SJSA1 (cell line): ENCODE data around the gene PYY. TPM values are rescaled to one million over a fixed set of nuclear protein-coding genes. Genes with fewer than 3 reads are reported as not detected.
"Not testable (repeated sequence)": the region's sequence is repeated elsewhere in the genome, so short reads cannot be mapped to it uniquely, and the experiment has no call there.

Experiments used
- DNase-seq, 2 experiments: peaks; one replicate each; pipeline ENCODE4 v3.0.0-alpha.2; 2015 to 2020; ENCODE audit warnings: low spot score in 2 of 2, low read depth in 1 of 2
- H3K27ac ChIP-seq: fragments of 250-450 bp; sonication (Bioruptor Pico); 2 replicates; pipeline ENCODE4 v1.5.1; 2020; ENCODE audit warnings: mild to moderate bottlenecking, moderate library complexity
- H3K27me3 ChIP-seq: fragments of 250-450 bp; sonication (Bioruptor Pico); replicated peaks from 2 replicates; pipeline ENCODE4 v1.5.1; 2020; ENCODE audit warnings: mild to moderate bottlenecking, moderate library complexity
- H3K36me3 ChIP-seq: fragments of 250-450 bp; sonication (Bioruptor Pico); 2 replicates; pipeline ENCODE4 v1.5.1; 2020; ENCODE audit warnings: mild to moderate bottlenecking
- H3K4me1 ChIP-seq: fragments of 250-450 bp; sonication (Bioruptor Pico); replicated peaks from 2 replicates; pipeline ENCODE4 v1.6.1; 2021; ENCODE audit warnings: mild to moderate bottlenecking
- H3K4me3 ChIP-seq: fragments of 250-450 bp; sonication (Bioruptor Pico); 2 replicates; pipeline ENCODE4 v1.5.1; 2020; ENCODE audit warnings: mild to moderate bottlenecking
- H3K9me3 ChIP-seq: fragments of 250-450 bp; sonication (Bioruptor Pico); replicated peaks from 2 replicates; pipeline ENCODE4 v1.5.1; 2020; ENCODE audit warnings: mild to moderate bottlenecking
- total RNA-seq: library from RNA; depleted of rRNA; stranded (reverse); fragments of >200 nt; shearing (Covaris generic); gene quantifications from 2 replicates; pipeline ENCODE4 v1.2.3, GENCODE V29; 2014

The PYY gene
- total RNA-seq, 1 experiment from 2014 or later, result not detected

DNA sequence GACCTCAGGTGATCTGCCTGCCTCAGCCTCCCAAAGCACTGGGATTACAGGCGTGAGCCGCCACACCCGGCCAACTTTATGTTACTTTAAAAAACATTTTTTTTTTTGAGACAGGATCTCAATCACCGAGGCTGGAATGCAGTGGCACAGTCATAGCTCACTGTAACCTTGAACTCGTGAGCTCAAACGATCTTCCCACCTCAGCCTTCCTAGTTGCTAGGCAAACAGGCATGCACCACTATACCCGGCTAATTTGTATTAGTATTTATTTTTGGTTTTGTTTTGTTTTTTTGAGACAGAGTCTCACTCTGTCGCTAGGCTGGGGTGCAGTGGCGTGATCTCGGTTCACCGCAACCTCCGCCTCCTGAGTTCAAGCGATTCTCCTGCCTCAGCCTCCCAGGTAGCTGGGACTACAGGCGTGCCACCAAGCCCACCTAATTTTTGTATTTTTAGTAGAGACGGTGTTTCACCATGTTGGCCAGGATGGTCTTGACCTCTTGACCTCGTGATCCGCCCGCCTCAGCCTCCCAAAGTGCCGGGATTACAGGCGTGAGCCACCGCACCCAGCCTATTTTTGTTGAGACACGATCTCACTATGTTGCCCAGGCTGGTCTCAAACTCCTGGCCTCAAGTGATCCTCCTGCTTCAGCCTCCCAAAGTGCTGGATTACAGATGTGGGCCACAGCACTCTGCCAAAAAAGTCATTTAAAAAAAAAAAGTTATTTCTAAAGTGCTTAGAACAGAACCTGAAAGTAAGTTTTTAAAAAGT is 18.9 kb upstream of the PYY start:
- H3K27ac ChIP-seq, H3K9me3 ChIP-seq, H3K36me3 ChIP-seq, DNase-seq, H3K4me3 ChIP-seq: not testable (repeated sequence)
- Histone ChIP-seq H3K27me3 (peaks cover 22% of the 10 kb centered on the region), H3K4me1 (peaks cover 11% of the 10 kb centered on the region)

DNA sequence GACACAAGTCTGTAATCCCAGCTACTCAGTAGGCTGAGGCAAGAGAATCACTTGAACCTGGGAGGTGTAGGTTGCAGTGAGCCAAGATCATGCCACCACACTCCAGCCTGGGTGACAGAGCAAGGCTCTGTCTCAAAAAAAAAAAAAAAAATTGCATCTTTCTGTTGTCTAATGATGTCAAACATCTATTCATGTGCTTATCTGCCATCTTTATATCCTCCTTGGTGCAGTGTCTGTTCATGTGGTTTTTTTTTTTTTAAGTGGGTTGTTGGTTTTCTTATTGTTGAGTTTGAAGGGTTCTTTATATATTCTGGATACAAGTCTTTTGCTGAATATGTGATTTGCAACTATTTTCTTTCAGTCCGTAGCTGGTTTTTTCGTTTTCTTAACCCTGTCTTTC is 17.7 kb upstream of the PYY start:
- Histone ChIP-seq H3K4me1 (peaks cover 23% of the 10 kb centered on the region), H3K27me3 (peaks cover 21% of the 10 kb centered on the region)
- H3K36me3 ChIP-seq, H3K4me3 ChIP-seq, H3K27ac ChIP-seq, DNase-seq, H3K9me3 ChIP-seq: not testable (repeated sequence)

DNA sequence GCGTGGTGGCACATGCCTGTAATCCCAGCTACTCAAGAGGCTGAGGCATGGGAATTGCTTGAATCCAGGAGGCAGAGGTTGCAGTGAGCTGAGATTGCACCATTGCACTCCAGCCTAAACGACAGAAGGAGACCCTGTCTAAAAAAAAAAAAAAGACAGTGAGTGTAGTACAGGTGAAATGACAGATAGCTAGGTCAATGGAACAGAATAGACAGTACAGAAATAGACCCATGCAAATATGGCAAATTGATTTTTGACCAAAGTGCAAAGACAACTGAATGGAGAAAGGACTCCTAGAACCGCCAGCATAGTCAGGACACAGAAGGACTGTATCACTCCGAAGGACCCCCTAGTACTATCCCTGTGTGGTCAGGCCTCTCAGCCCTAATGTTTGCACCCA is 16.6 kb upstream of the PYY start:
- Histone ChIP-seq H3K4me3 (no peak overlapping the region), H3K36me3 (no peaks in the 10 kb centered on the region), H3K27me3 (peaks cover 21% of the 10 kb centered on the region), H3K27ac (no peak overlapping the region), H3K9me3 (no peaks in the 10 kb centered on the region), H3K4me1 (peaks cover 30% of the 10 kb centered on the region)
- DNase-seq, result no peak

DNA sequence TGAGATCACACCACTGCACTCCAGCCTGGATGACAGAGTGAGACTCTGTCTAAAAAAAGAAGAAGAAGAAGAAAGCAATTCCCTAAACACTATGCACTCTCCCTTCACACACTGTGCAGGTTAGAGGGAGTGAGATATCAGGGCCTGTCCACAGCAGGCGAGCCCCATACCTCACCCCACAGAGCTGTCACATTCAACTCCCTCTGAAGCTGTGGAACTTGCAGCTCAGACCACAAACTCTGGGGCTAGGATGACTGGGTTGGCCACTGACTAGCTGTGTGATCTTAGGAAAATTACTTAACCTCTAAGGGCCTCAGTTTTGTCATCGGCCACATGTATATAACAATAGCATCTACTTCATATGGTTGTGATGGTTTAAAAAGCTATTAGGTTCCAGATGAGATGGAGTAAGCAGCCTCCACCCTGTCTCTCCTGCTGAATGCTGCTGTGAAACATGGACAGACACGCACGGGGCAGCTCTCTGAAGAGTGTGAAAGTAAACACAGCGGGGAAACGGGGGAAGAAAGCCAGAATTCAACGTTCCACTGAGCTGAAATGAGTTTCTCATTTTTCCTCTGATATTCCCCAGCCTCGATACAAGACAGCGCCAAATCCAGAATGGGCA is 13.6 kb upstream of the PYY start:
- no peaks in the 10 kb centered on the region for H3K36me3 ChIP-seq
- H3K9me3 ChIP-seq, result no peaks in the 10 kb centered on the region
- no peak overlapping the region for H3K4me3 ChIP-seq
- peak in 1 of 2 experiments; percentile 32 for DNase-seq
- peaks cover 30% of the 10 kb centered on the region for H3K4me1 ChIP-seq
- H3K27ac ChIP-seq, result no peak overlapping the region
- H3K27me3 ChIP-seq, result no peaks in the 10 kb centered on the region

DNA sequence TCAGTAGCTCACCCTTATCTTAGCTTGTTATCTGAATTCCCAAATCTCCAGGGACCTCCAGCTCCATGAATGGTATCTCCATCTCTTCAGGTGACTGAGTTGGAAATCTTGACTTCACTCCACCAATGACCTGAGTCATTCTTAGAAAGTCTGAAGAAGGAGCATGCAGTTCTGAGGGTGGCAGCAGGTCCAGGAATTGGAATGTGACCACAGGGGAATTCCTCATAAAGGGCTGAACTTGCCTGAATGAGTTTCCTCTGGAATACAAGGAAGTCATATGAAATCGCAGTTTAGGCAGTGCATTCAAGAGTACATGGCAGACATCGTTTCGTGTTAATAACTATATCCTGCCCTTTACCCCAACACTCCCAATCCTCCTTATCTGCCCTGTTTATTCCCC is 12.5 kb upstream of the PYY start:
- DNase-seq, result peak in 1 of 2 experiments; percentile 42
- peaks cover 5% of the 10 kb centered on the region; the same call in 1 of the 2 replicates for H3K27me3 ChIP-seq
- peaks cover 30% of the 10 kb centered on the region for H3K4me1 ChIP-seq
- H3K27ac ChIP-seq, result no peak overlapping the region
- H3K9me3 ChIP-seq, result no peaks in the 10 kb centered on the region
- no peak overlapping the region for H3K4me3 ChIP-seq
- H3K36me3 ChIP-seq, result no peaks in the 10 kb centered on the region

DNA sequence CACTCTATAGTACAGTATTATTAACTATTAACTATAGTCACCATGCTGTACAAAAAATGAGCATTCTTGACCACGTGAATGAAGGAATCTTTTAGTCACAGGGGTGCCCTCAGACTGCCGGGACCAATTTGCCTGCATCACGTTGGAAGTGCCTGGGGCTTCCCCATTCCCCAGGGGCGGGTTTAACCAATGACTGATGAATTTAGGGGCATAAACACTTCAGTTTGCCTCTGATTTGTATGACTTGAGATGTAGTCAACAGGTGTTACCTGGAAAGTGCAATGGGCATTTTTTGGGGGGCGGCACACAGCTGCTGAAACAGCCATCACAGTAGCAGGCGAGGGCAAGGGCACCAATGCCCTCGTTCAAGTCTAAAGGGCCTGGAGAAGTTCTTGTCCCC is 8.7 kb upstream of the PYY start:
- H3K4me3 ChIP-seq, result no peak overlapping the region
- DNase-seq, result no peak

DNA sequence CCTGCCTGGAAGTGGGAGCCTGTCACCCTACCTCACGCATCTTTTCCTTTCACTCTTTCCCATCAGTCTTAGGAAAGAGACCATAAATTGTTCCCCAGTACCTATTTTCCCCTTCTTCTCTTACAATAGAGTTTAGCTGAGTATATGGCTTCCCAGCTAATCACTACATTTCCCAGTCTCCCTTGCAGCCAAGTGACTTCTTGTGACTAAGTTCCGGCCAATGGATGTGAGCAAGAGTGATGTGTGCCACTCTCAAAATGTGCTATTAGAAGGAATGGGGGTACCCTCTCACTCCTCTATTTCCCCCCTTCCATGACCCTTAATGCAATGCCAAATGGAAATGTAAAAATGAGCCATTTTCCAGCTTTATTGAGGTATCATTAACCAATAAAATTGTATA is 8.2 kb upstream of the PYY start:
- no peak overlapping the region for H3K4me3 ChIP-seq
- H3K27ac ChIP-seq, result no peak overlapping the region
- H3K36me3 ChIP-seq, result no peaks in the 10 kb centered on the region
- DNase-seq, result no peak
- H3K4me1 ChIP-seq, result peaks cover 34% of the 10 kb centered on the region
- peaks cover 5% of the 10 kb centered on the region; the same call in 1 of the 2 replicates for H3K27me3 ChIP-seq
- no peaks in the 10 kb centered on the region for H3K9me3 ChIP-seq

More for the DNA sequence above, 8.7 kb upstream of the PYY start:
- Histone ChIP-seq H3K27me3 (peaks cover 5% of the 10 kb centered on the region; the same call in 1 of the 2 replicates), H3K27ac (no peak overlapping the region), H3K9me3 (no peaks in the 10 kb centered on the region), H3K36me3 (no peaks in the 10 kb centered on the region), H3K4me1 (peaks cover 35% of the 10 kb centered on the region)

DNA sequence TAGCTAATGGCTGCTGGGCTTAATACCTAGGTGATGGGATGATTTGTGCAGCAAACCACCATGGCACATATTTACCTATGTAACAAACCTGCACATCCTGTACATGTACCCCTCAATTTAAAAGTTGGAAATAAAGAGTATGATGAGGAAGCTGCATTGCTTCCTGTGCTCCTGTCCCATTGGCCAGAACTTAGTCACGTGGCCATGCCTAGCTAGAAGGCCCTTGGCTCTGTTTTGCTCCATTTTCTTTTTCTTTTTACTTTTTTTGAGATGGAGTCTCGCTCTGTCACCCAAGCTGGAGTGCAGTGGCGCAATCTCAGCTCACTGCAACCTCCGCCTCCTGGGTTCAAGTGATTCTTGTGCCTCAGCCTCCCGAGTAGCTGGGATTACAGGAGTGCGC is 7.6 kb upstream of the PYY start:
- peaks cover 33% of the 10 kb centered on the region for H3K4me1 ChIP-seq
- H3K27ac ChIP-seq, H3K27me3 ChIP-seq, DNase-seq, H3K9me3 ChIP-seq, H3K4me3 ChIP-seq, H3K36me3 ChIP-seq: not testable (repeated sequence)

DNA sequence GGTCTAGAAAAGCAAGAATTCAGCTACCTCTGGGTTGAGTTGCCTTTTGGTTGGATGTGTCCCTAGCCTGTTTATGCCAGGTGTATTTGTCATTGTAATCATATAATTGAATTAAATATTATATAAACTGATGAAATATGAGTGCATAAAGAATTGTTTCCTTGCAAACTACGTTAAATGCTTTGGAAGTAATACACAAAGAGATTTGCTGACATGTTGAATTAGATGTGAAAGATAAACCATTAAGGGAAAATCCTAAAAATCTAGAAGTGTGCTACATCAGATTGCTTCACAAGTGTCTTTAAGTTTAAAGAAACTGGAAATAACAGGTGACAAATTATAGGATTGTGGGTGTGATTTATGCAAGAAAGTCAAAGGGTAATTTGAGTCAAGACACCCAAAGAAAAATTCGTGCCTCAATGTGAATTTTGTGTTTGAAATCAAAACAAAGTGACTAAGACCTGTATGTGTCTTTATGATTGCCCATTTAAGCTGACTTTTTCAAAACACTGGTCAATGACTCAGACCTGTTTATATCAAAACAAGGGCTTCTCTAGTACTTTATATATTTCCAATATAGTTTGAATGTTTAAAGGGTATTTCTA is 5.1 kb upstream of the PYY start:
- peak overlapping the region; percentile 3; the same call in 1 of the 2 replicates for H3K27ac ChIP-seq
- no peak overlapping the region for H3K4me3 ChIP-seq
- peaks cover 5% of the 10 kb centered on the region; the same call in 1 of the 2 replicates for H3K27me3 ChIP-seq
- H3K9me3 ChIP-seq, result no peaks in the 10 kb centered on the region
- no peaks in the 10 kb centered on the region for H3K36me3 ChIP-seq
- DNase-seq, result peak in 1 of 2 experiments; percentile 68
- peaks cover 32% of the 10 kb centered on the region for H3K4me1 ChIP-seq

DNA sequence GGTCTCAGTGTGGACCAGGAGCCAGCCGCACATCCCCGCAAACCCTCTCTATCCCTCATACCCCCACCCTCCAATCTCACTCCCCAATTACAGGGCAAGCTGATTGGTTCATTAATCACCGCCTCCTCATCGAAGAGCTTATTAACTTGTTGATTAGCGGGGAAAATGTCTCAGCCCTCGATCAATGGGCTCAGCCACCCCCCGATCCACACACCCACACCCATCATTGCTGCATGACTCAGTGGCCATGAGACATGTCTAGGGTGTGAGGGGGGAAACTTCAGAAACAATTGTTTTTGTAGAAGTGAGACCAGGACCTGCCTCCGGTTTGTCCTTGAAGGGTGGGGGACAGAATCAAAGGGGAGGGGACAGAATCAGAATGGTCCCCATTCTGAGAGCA is 2.5 kb upstream of the PYY start:
- H3K27ac ChIP-seq, result no peak overlapping the region

DNA sequence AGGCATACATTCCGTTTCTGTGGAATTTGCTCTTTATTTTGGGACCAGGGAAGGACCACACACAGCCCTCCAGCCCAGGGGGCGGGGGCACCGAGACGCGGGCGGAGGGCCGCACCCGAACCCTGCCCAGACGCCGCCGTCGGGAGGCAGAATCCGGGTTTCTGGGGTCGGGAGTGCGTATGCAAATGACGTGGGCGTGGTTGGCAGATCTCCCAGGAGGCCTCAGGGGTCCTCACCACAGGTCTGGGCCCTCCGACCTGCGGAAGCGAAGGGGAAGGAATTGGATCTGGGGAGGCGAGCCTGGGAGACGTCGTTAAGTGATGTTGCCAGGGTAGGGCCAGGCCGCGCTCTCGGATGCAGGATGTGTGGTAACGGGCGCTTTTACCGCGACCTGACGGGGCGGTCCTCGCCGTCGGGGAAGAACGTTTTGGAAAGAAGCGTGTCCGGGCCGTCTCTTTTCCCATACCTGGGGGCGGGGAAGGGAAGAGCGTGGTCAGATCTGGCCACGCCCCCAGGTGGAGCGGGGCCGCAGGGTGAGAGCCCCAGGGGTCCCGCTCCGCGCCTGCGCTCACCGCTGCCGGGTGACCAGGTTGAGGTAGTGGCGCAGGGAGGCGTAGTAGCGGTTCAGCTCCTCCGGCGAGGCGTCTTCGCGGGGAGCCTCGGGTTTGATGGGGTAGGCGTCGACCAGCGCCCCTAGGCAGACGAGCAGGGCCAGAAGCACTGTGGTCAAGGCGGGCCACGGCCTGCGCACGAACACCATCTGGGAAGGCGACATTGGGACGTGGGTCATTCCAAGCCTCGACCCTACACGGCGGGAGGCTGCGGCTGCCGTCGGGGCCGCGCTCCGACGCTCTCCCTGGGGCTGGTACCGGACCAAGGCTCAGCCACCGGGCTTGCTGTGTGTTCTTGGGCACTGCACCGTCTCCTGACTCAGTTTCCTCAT is 745 bp downstream of the PYY start:
- Histone ChIP-seq H3K27me3 (no peaks in the 10 kb centered on the region), H3K36me3 (no peaks in the 10 kb centered on the region), H3K27ac (peak overlapping the region; percentile 27), H3K9me3 (no peaks in the 10 kb centered on the region), H3K4me1 (peaks cover 46% of the 10 kb centered on the region), H3K4me3 (peak overlapping the region; percentile 13)
- DNase-seq, result no peak

More for the DNA sequence above, 2.5 kb upstream of the PYY start:
- Histone ChIP-seq H3K27me3 (no peaks in the 10 kb centered on the region), H3K9me3 (no peaks in the 10 kb centered on the region), H3K4me3 (no peak overlapping the region), H3K36me3 (no peaks in the 10 kb centered on the region), H3K4me1 (peaks cover 53% of the 10 kb centered on the region)
- no peak for DNase-seq

DNA sequence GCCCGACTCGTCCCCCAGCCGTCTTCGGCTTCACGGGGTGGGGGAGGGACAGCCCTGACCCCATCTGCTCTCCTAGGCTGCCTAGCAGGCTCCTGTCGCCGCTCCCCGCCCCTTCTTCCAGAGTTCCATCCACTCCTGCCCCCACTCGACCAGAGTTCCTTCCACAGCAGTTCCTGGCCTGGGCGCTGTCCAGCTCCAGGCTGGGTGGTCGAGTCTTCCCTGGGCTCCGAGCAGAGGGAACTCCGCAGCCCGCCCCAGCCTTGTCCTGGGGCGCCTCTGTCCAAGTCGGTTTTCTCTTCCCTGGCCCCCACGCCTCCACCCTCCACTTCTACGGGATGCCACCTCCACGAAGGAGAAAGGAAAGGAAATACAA is 1.4 kb downstream of the PYY start:
- Histone ChIP-seq H3K4me1 (peaks cover 41% of the 10 kb centered on the region), H3K27ac (peak overlapping the region; percentile 27), H3K4me3 (peak overlapping the region; percentile 13), H3K36me3 (no peaks in the 10 kb centered on the region), H3K27me3 (no peaks in the 10 kb centered on the region), H3K9me3 (no peaks in the 10 kb centered on the region)
- DNase-seq, result peak; percentile 93 to 94

DNA sequence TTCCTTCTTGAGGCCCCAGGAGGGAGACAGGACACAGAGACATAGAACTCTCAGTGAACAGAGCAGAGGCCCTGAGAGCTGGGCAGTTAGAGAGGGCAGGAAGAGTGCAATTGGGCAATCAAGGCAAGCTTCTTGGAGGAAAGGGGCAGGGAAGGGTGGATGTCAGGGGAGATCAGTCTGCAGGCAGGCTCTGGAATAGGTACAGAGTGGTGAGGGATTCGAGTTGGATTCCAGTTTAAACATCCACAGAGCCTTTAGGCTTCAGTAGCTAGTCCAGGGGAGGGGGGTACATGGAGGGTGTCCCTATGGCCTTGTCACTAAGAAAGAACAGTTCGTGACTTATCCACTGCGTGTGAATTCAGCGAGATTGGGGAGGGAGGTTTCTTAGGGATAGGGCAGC is 2.0 kb downstream of the PYY start:
- H3K4me3 ChIP-seq, result no peak overlapping the region
- peaks cover 36% of the 10 kb centered on the region for H3K4me1 ChIP-seq
- H3K9me3 ChIP-seq, result no peaks in the 10 kb centered on the region
- H3K27ac ChIP-seq, result peak overlapping the region; percentile 27
- H3K36me3 ChIP-seq, result no peaks in the 10 kb centered on the region
- H3K27me3 ChIP-seq, result no peaks in the 10 kb centered on the region
- DNase-seq, result no peak
